Measurements from ENCODE around the gene IGLL1. TPM values are rescaled to one million over a fixed set of nuclear protein-coding genes. Genes with fewer than 3 reads are reported as not detected.

IGLL1 gene
- total RNA-seq = not detected in 2 replicates

DNA sequence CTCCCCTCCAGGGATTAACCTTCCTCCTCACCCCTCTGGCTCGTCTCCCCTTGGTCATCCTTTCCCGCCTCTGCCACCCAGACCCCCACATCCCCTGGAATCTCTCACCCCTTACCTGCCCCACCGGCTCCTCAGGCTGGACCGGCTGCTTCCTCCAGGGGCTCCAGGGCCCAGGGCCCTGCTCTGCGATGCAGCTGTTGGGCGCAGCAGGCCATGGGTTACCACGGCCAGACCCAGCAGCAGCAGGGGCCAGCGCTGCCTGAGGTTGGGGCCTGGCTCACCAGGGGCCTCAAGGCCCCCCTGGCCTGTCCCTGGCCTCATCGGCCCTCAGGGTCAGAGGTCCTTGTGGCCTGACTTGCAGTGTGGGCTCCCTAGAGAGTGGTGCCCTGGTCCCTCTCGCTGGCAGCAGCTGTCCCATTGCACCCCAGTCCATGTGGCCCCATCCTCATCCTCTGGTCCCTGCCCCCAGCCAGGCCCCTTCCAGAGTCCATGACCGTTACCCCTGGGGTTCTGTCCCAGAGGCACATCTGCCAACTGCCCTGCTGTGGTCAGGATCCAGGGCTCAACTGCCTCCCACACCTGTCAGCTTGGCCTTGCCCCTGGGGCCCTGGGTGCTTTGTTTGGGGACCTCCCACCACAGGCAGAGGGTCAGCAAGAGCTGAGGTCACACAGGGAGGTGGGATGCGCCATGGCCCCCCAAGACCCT lies at the start of gene IGLL1:
TSS of gene IGLL1 (minus strand) at position 421 of the 706 bp plus-strand sequence. CDS start at position 321, 100 bp downstream.

Other genes starting within 250 kb of the IGLL1 start
- gene DRICH1, start 52.0 kb upstream of the IGLL1 start, total RNA-seq = 0.37 TPM in 1 of 2 replicates, not detected in the other
- gene RGL4, start 110.7 kb upstream of the IGLL1 start, total RNA-seq = not detected in 2 replicates
- 2.6 and 3.4 TPM in 2 replicates for gene ZNF70, start 170.8 kb upstream of the IGLL1 start, total RNA-seq
- gene VPREB3, start 174.1 kb upstream of the IGLL1 start, total RNA-seq = not detected in 2 replicates
- gene C22orf15, start 182.7 kb upstream of the IGLL1 start, total RNA-seq = 3.0 and 4.3 TPM in 2 replicates
- 2.8 and 6.0 TPM in 2 replicates for gene CHCHD10, start 187.7 kb upstream of the IGLL1 start, total RNA-seq
- gene MMP11, start 192.6 kb upstream of the IGLL1 start, total RNA-seq = 9.2 and 19.8 TPM in 2 replicates
- gene SMARCB1, start 206.7 kb upstream of the IGLL1 start, total RNA-seq = 17.4 and 23.4 TPM in 2 replicates